Measurements from ENCODE around the gene MBLAC1. TPM values are rescaled to one million over a fixed set of nuclear protein-coding genes. Genes with fewer than 3 reads are reported as not detected.

The MBLAC1 gene
- total RNA-seq, 1 donor, result 2.2 TPM

DNA sequence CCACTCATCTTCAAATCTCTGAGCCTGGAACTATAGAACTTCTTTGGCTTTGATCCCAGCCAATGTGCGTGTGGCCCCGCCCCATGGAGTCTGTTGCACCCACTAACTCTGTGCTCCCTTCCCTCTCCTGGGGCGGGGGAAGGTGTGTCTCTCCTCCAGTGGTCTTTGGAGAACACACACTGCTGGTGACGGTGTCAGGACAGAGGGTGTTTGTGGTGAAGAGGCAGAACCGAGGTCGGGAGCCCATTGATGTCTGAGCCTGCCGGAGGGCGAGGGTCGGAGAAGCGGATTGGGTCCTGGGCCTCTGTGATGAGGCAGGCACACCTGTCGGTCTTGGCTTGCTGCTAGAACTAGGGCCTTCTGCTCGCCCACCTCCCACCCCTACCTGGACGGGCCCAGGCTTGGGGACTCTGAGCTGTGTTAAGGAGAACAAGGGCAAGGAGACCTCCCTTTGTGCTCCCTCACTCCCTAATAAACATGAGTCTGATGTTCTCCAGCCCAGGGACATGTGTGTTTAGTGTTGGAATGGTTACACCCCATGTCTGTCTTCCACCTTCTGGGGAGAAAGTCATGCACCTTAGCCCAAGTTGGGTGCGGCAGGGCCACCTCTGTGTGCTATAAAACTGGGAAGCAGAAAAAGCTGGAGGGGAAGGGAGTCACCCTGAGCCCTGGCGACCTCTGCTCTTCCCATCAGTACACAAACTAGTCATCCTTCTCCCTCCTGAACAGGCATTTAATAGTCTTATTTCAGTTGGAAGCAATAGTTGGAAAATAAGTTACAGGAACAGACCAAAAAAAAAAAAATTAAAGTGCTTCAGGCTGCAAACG, 27.2 kb downstream of the MBLAC1 start:
- TF ChIP-seq, protein P1, sequence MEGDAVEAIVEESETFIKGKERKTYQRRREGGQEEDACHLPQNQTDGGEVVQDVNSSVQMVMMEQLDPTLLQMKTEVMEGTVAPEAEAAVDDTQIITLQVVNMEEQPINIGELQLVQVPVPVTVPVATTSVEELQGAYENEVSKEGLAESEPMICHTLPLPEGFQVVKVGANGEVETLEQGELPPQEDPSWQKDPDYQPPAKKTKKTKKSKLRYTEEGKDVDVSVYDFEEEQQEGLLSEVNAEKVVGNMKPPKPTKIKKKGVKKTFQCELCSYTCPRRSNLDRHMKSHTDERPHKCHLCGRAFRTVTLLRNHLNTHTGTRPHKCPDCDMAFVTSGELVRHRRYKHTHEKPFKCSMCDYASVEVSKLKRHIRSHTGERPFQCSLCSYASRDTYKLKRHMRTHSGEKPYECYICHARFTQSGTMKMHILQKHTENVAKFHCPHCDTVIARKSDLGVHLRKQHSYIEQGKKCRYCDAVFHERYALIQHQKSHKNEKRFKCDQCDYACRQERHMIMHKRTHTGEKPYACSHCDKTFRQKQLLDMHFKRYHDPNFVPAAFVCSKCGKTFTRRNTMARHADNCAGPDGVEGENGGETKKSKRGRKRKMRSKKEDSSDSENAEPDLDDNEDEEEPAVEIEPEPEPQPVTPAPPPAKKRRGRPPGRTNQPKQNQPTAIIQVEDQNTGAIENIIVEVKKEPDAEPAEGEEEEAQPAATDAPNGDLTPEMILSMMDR (IDR thresholded peaks at IDR 0.05; ENCODE audit: extremely low read depth, low read depth, low read length), result no peak
- H3K79me2 ChIP-seq (ENCODE audit: insufficient read depth, low read length), result peaks cover 68% of the 10 kb centered on the region
- no peak overlapping the region for H3K4me2 ChIP-seq (ENCODE audit: insufficient read depth, low read length)
- peaks cover 37% of the 10 kb centered on the region for H3K36me3 ChIP-seq (ENCODE audit: insufficient read depth, low read length)
- peak; percentile 70 for DNase-seq (ENCODE audit: insufficient read length, low spot score, missing footprints)
- H3K4me1 ChIP-seq (ENCODE audit: insufficient read depth, low read length), result peaks cover 19% of the 10 kb centered on the region
- H2AFZ ChIP-seq (ENCODE audit: low read length), result no peak overlapping the region
- peaks cover 28% of the 10 kb centered on the region for H4K20me1 ChIP-seq (ENCODE audit: insufficient read depth, low read length)
- H3K27me3 ChIP-seq (ENCODE audit: insufficient read depth, low read length), result no peaks in the 10 kb centered on the region
- H3K4me3 ChIP-seq (ENCODE audit: insufficient read depth, low read length), result no peak overlapping the region
- no peak overlapping the region for H3K27ac ChIP-seq (ENCODE audit: low read depth, low read length)
- no peaks in the 10 kb centered on the region for H3K9me3 ChIP-seq (ENCODE audit: low read depth, low read length)

- Histone ChIP-seq H3K9me3 (ENCODE audit: low read depth, low read length) (no peaks in the 10 kb centered on the region), H3K36me3 (ENCODE audit: insufficient read depth, low read length) (peaks cover 37% of the 10 kb centered on the region), H3K79me2 (ENCODE audit: insufficient read depth, low read length) (peaks cover 59% of the 10 kb centered on the region), H3K4me2 (ENCODE audit: insufficient read depth, low read length) (no peak overlapping the region), H3K4me1 (ENCODE audit: insufficient read depth, low read length) (peaks cover 17% of the 10 kb centered on the region), H3K27ac (ENCODE audit: low read depth, low read length) (no peak overlapping the region), H4K20me1 (ENCODE audit: insufficient read depth, low read length) (peaks cover 28% of the 10 kb centered on the region), H3K4me3 (ENCODE audit: insufficient read depth, low read length) (no peak overlapping the region), H3K27me3 (ENCODE audit: insufficient read depth, low read length) (no peaks in the 10 kb centered on the region), H2AFZ (ENCODE audit: low read length) (no peak overlapping the region)
- TF ChIP-seq, protein P1 (IDR thresholded peaks at IDR 0.05; ENCODE audit: extremely low read depth, low read depth, low read length), result no peak
- DNase-seq (ENCODE audit: insufficient read length, low spot score, missing footprints), result peak; percentile 84
Measured at GRCh38 chr7:100154651-100155491, 28.1 kb downstream of the MBLAC1 start.

- H3K4me1 ChIP-seq (ENCODE audit: insufficient read depth, low read length), result peaks cover 17% of the 10 kb centered on the region
- no peak overlapping the region for H3K4me3 ChIP-seq (ENCODE audit: insufficient read depth, low read length)
- H2AFZ ChIP-seq (ENCODE audit: low read length), result no peak overlapping the region
- peaks cover 37% of the 10 kb centered on the region for H3K36me3 ChIP-seq (ENCODE audit: insufficient read depth, low read length)
- no peak overlapping the region for H3K4me2 ChIP-seq (ENCODE audit: insufficient read depth, low read length)
- peaks cover 28% of the 10 kb centered on the region for H4K20me1 ChIP-seq (ENCODE audit: insufficient read depth, low read length)
- DNase-seq (ENCODE audit: insufficient read length, low spot score, missing footprints), result peak; percentile 66
- H3K27me3 ChIP-seq (ENCODE audit: insufficient read depth, low read length), result no peaks in the 10 kb centered on the region
- TF ChIP-seq, protein P1 (IDR thresholded peaks at IDR 0.05; ENCODE audit: extremely low read depth, low read depth, low read length), result no peak
- H3K9me3 ChIP-seq (ENCODE audit: low read depth, low read length), result no peaks in the 10 kb centered on the region
- peaks cover 50% of the 10 kb centered on the region for H3K79me2 ChIP-seq (ENCODE audit: insufficient read depth, low read length)
- no peak overlapping the region for H3K27ac ChIP-seq (ENCODE audit: low read depth, low read length)
Measured at GRCh38 chr7:100155553-100156317, 29.0 kb downstream of the MBLAC1 start.

Measured in osteoblast (primary cell).